Limb (tissue), 2 donors: ENCODE data around the gene SLC25A13.

Source experiments
- DNase-seq, 2 donors: peaks; one replicate each; pipeline ENCODE4 v3.0.0-alpha.2; 2016; ENCODE audit errors: extremely low spot score in 2 of 2

The SLC25A13 gene

GRCh38 chr7:96244244-96244991, 77.5 kb downstream of the SLC25A13 start:
- DNase-seq, result no peak

- no peak for DNase-seq
Measured at GRCh38 chr7:96243241-96243640, 78.7 kb downstream of the SLC25A13 start.

GRCh38 chr7:96241855-96242254, 80.0 kb downstream of the SLC25A13 start:
- no peak for DNase-seq

DNA sequence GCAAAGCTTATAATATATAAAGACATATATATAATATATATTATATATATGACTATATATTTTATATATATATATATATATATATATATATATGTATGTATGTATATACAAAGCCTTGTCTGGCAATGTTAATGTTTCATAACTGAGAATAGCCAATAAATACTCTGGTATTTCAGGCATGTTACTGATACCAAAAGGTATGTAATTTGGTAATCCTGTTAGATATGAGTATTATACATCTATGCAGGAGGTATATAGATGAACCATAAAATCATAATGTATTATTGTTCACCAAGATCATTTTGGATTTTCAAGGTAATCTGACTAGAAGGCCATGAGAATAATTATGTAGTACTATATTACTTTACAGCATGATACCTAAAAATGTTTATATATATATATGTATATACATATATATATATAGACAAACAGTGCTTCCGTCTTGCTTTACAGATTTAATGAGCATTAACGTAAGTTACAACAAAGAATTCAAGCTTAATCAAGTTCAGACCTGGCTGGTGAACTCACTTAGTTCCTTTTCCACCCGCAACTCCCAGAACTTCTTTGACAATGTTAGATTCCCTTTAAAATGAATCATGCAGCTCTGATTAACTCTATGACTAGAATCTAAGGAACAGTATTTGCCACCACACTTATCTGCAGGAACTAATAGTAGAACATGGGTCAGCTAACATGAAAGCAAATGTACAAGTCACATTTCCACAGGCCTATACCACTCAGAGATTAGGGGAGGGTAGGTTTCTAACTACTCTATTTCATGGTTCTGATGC, 82.7 kb downstream of the SLC25A13 start:
- no peak for DNase-seq

GRCh38 chr7:96238474-96238873, 83.4 kb downstream of the SLC25A13 start:
- no peak for DNase-seq

DNA sequence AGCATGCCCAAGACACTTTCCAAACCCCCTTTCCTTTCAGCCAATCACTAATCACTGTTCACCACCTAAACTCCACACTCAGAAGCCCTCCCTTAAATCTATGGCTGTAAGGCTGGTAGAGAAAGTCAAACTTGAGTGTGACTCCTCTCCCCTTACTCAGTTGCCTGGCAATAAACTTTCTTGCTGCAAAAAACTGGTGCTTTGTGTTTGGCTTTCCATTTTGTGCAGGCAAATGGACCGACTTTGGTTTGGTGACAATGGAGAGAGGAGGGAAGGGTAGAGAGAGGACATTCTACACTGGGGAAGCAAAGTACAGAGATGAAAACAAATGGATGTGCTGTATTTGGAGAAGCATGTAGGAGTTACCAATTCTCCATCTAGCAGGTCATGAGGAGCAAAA, 84.9 kb downstream of the SLC25A13 start:
- DNase-seq, result no peak

- DNase-seq, result peak; percentile 57 to 68
Measured at GRCh38 chr7:96236198-96237039, 85.5 kb downstream of the SLC25A13 start.

GRCh38 chr7:96235281-96235680, 86.6 kb downstream of the SLC25A13 start:
- DNase-seq, result no peak

GRCh38 chr7:96233528-96234154, 88.3 kb downstream of the SLC25A13 start:
- no peak for DNase-seq

- DNase-seq, result no peak
Measured at GRCh38 chr7:96233084-96233483, 88.8 kb downstream of the SLC25A13 start.

DNA sequence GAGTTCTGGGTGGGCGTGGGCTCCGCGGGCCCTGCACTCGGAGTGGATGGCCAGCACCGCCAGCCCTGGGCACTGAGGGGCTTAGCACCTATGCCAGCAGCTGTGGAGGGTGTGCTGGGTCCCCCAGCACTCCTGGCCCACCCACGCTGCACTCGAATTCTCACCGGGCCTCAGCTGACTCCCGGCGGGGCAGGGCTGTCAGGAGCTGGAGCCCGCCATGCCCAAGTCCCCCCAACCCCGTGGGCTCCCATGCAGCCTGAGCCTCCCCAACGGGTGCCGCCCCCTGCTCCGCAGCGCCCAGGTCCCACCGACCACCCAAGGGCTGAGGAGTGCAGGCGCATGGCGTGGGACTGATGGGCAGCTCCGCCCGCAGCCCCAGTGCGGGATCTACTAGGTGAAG, 93.1 kb downstream of the SLC25A13 start:
- DNase-seq, result no peak

DNA sequence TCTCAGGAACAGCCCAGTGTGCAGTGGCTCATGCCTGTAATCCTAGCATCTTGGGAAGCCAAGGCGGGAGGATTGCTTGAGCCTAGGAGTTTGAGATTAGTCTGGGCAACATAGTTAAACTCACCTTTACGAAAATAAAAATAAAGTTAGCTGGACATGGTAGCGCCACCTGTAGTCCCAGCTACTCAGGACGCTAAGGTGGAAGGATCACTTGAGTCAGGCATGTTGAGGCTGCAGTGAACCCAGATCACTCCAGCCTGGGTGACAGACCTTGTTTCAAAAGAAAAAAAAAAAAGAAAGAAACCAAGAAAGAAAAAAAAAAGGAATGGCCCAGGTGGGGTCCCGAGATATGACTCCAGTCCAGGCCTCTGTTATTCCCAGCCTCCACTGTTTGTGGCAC, 96.6 kb downstream of the SLC25A13 start:
- no peak for DNase-seq

GRCh38 chr7:96224685-96225084, 97.2 kb downstream of the SLC25A13 start:
- no peak for DNase-seq

GRCh38 chr7:96224073-96224472, 97.8 kb downstream of the SLC25A13 start:
- DNase-seq, result no peak

DNA sequence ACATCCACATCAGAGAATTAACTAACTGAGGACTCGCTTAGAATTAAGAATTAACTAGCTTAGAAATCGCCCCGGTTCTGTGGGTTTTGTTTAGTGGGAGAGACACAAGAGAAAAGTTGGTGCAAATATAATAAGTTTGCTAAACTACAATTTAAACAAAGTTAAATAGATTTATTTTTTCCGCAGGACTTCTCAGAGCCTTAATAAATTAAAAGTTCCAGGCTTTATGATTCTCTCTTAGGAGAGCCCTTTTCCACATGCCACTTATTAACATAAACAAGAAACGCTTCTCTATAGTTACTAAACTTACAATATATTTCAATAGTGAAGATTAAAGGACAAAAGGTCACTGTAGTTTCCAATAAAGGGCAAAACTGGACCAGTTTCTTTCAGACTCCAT, 100.0 kb downstream of the SLC25A13 start:
- DNase-seq, result no peak

DNA sequence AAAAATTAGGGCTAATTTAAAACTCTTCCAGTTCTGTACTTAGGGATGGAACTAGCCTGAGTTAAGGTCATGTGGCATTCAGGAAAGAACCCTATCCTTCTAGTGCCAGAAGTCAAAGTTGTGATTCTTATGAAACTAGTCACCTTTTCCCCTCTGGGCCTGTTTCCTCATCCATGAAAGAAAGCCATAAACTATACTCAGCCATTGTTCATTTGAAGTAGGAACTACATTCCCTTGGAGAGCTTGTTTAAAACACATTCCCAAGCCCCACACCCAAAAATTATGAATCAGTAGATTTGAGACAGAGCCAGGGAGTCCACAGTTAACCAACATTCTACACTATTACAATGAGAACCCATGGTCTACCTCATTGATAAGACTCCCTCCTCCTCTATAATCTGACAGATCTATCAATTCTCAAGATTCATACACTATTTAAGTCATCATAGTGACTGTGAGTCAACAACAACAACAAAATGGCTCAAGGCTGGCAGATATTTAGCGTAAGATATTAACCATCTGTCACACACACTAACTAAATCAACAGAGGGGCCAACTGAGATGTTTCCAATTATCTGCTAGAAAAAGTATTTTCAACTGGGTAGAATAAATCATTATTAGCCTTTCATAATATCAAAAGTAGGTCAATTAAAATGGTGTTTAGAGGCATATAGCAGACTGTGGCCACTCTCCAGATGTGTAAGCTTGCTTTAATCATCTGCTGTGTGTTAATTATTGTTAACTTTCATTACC, 102.3 kb downstream of the SLC25A13 start:
- no peak for DNase-seq

DNA sequence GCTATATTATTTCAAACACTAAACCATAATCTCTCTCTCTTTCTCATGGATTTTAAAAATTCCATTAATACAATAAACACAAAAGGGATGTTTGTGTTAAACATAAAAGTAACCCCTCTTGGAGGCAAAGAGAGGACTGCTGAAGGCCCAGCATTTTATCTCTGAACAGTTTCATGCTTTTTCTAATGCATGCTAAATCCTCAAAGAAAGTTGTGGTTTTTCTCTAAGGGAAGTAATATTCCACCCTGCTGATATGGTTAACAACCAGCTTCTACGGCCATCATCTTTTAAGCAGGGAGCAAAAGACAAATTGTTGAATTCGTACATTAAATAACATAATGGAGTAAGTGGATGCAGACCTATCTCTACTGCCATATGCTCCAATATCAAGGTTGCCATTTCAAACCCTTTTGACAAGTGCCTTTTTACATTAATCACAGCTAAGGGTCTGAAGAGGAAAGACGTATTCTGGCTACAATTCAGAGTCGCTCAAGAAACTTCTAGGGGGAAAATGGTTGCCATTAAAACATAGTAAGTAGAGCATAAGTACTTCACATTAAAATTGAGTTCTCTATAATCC, 103.1 kb downstream of the SLC25A13 start:
- no peak for DNase-seq

DNA sequence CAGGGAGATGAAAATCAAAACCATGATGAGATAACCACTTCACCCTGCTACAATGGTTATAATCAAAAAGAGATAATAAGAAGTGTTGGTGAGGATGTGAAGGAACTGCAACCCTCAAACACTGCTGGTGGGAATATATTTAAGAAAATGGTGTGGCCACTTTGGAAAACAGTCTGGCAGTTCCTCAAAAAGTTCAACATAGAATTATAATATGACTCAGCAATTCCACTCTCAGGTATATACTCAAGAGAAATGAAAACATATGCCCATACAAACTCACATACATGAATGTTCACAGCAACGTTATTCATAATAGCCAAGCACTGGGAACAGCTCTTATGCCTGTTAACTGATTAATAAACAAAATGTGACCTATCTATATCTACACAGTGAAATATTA, 104.8 kb downstream of the SLC25A13 start:
- DNase-seq, result no peak

GRCh38 chr7:96216373-96216772, 105.5 kb downstream of the SLC25A13 start:
- no peak for DNase-seq

GRCh38 chr7:96212474-96212873, 109.4 kb downstream of the SLC25A13 start:
- no peak for DNase-seq
